ENCODE results near the gene AZU1. TPM values are rescaled to one million over a fixed set of nuclear protein-coding genes. Genes with fewer than 3 reads are reported as not detected.

AZU1 gene
- total RNA-seq, 1 donor: not detected

- Histone ChIP-seq H3K79me2 (ENCODE audit: insufficient read depth, low read length) (no peaks in the 10 kb centered on the region), H3K4me2 (ENCODE audit: insufficient read depth, low read length) (peak overlapping the region; percentile 65), H4K20me1 (ENCODE audit: insufficient read depth, low read length) (no peaks in the 10 kb centered on the region), H3K4me3 (ENCODE audit: insufficient read depth, low read length) (peak overlapping the region; percentile 49), H3K27me3 (ENCODE audit: insufficient read depth, low read length) (peaks cover 23% of the 10 kb centered on the region), H3K36me3 (ENCODE audit: insufficient read depth, low read length) (no peaks in the 10 kb centered on the region), H3K4me1 (ENCODE audit: insufficient read depth, low read length) (peaks cover 3% of the 10 kb centered on the region), H3K9me3 (ENCODE audit: low read depth, low read length) (no peaks in the 10 kb centered on the region), H3K27ac (ENCODE audit: low read depth, low read length) (no peak overlapping the region), H2AFZ (ENCODE audit: low read length) (peak overlapping the region; percentile 81)
- TF ChIP-seq CTCF (IDR thresholded peaks at IDR 0.05; ENCODE audit: extremely low read depth, low read depth, low read length): no peak
- DNase-seq (ENCODE audit: insufficient read length, low spot score, missing footprints): peak; percentile 99
Measured at GRCh38 chr19:850221-850978, 22.8 kb downstream of the AZU1 start.

GRCh38 chr19:850979-851335 lies 23.3 kb downstream of the AZU1 start:
- no peak for TF ChIP-seq CTCF (IDR thresholded peaks at IDR 0.05; ENCODE audit: extremely low read depth, low read depth, low read length)
- H3K4me3 ChIP-seq (ENCODE audit: insufficient read depth, low read length): peak overlapping the region; percentile 49
- H3K27me3 ChIP-seq (ENCODE audit: insufficient read depth, low read length): peaks cover 23% of the 10 kb centered on the region
- H3K4me1 ChIP-seq (ENCODE audit: insufficient read depth, low read length): peaks cover 3% of the 10 kb centered on the region
- no peaks in the 10 kb centered on the region for H3K9me3 ChIP-seq (ENCODE audit: low read depth, low read length)
- H3K4me2 ChIP-seq (ENCODE audit: insufficient read depth, low read length): peak overlapping the region; percentile 65
- DNase-seq (ENCODE audit: insufficient read length, low spot score, missing footprints): no peak
- no peak overlapping the region for H3K27ac ChIP-seq (ENCODE audit: low read depth, low read length)
- H4K20me1 ChIP-seq (ENCODE audit: insufficient read depth, low read length): no peaks in the 10 kb centered on the region
- H2AFZ ChIP-seq (ENCODE audit: low read length): peak overlapping the region; percentile 81
- no peaks in the 10 kb centered on the region for H3K79me2 ChIP-seq (ENCODE audit: insufficient read depth, low read length)
- no peaks in the 10 kb centered on the region for H3K36me3 ChIP-seq (ENCODE audit: insufficient read depth, low read length)

GRCh38 chr19:852136-853013 lies 24.7 kb downstream of the AZU1 start, which contains the start of gene ELANE:
Gene ELANE, plus strand, starts transcription at chr19:852303. Its CDS starts 26 bp downstream, at chr19:852329.
- no peak within 1 kb of the TSS for H3K27ac ChIP-seq (ENCODE audit: low read depth, low read length)
- no peaks in the 10 kb centered on the region for H4K20me1 ChIP-seq (ENCODE audit: insufficient read depth, low read length)
- no peaks in the 10 kb centered on the region for H3K36me3 ChIP-seq (ENCODE audit: insufficient read depth, low read length)
- no peaks in the 10 kb centered on the region for H3K79me2 ChIP-seq (ENCODE audit: insufficient read depth, low read length)
- no peak for TF ChIP-seq CTCF (IDR thresholded peaks at IDR 0.05; ENCODE audit: extremely low read depth, low read depth, low read length)
- H3K4me3 ChIP-seq (ENCODE audit: insufficient read depth, low read length): no peak within 1 kb of the TSS
- DNase-seq (ENCODE audit: insufficient read length, low spot score, missing footprints): no peak
- no peaks in the 10 kb centered on the region for H3K9me3 ChIP-seq (ENCODE audit: low read depth, low read length)
- peaks cover 3% of the 10 kb centered on the region for H3K4me1 ChIP-seq (ENCODE audit: insufficient read depth, low read length)
- H3K27me3 ChIP-seq (ENCODE audit: insufficient read depth, low read length): peaks cover 11% of the 10 kb centered on the region
- peak within 1 kb of the TSS; percentile 65 for H3K4me2 ChIP-seq (ENCODE audit: insufficient read depth, low read length)
- H2AFZ ChIP-seq (ENCODE audit: low read length): no peak within 1 kb of the TSS
